SK-N-SH treated with all-trans-retinoic acid at 6 μM for 48 hours (cell line): Measurements from ENCODE around the gene ZFYVE28.

Experiments used
- ATAC-seq: fragments of 200-7000 bp; cut with Tn5 transposase; 3 replicates; pipeline ENCODE4 v1.9.1; 2020; ENCODE audit warnings: mild to moderate bottlenecking, moderate library complexity
- ARNTL ChIP-seq: fragments of 450-650 bp; formaldehyde crosslinking; IDR thresholded peaks from 2 replicates; pipeline ENCODE4 v1.5.0; 2020; ENCODE audit warnings: low read depth, mild to moderate bottlenecking, moderate library complexity, borderline replicate concordance
- BACH2 ChIP-seq: fragments of 250-450 bp; sonication (Bioruptor Pico); IDR thresholded peaks from 2 replicates; pipeline ENCODE4 v1.9.0; 2021; ENCODE audit warnings: mild to moderate bottlenecking, borderline replicate concordance
- CREB5 ChIP-seq: fragments of 250-450 bp; sonication (Bioruptor Pico); IDR thresholded peaks from 2 replicates; pipeline ENCODE4 v1.5.1; 2020; ENCODE audit warnings: low read depth, mild to moderate bottlenecking, moderate library complexity
- CSDC2 ChIP-seq: fragments of 250-450 bp; sonication (Bioruptor Pico); IDR thresholded peaks from 2 replicates; pipeline ENCODE4 v1.5.0; 2020; ENCODE audit warnings: mild to moderate bottlenecking, moderate library complexity
- CSRNP3 ChIP-seq: fragments of 250-450 bp; sonication (Bioruptor Pico); IDR thresholded peaks from 2 replicates; pipeline ENCODE4 v1.5.1; 2021; ENCODE audit warnings: mild to moderate bottlenecking, moderate library complexity
- ESRRG ChIP-seq: fragments of 250-450 bp; sonication (Bioruptor Pico); IDR thresholded peaks from 2 replicates; pipeline ENCODE4 v1.6.1; 2021; ENCODE audit warnings: mild to moderate bottlenecking
- GLIS3 ChIP-seq: fragments of 250-450 bp; sonication (Bioruptor Pico); IDR thresholded peaks from 2 replicates; pipeline ENCODE4 v1.5.0; 2020; ENCODE audit warnings: mild to moderate bottlenecking, moderate library complexity
- ISL1 ChIP-seq: fragments of 250-450 bp; sonication (Bioruptor Pico); IDR thresholded peaks from 2 replicates; pipeline ENCODE4 v2.1.2; 2022; ENCODE audit warnings: mild to moderate bottlenecking, moderate library complexity
- OSR1 ChIP-seq: fragments of 250-450 bp; sonication (Bioruptor Pico); IDR thresholded peaks from 2 replicates; pipeline ENCODE4 v1.8.0; 2022; ENCODE audit warnings: moderate library complexity, mild to moderate bottlenecking, inconsistent platforms
- PATZ1 ChIP-seq: fragments of 250-450 bp; sonication (Bioruptor Pico); IDR thresholded peaks from 2 replicates; pipeline ENCODE4 v1.8.0; 2020; ENCODE audit warnings: mild to moderate bottlenecking, moderate library complexity, borderline replicate concordance
- POU6F1 ChIP-seq: fragments of 250-450 bp; sonication (Bioruptor Pico); IDR thresholded peaks from 2 replicates; pipeline ENCODE4 v1.8.0; 2021; ENCODE audit warnings: low read depth, mild to moderate bottlenecking, moderate library complexity, borderline replicate concordance
- PPARA ChIP-seq: fragments of 250-450 bp; sonication (Bioruptor Pico); IDR thresholded peaks from 2 replicates; pipeline ENCODE4 v1.5.0; 2020; ENCODE audit warnings: mild to moderate bottlenecking, borderline replicate concordance
- RARB ChIP-seq: fragments of 250-450 bp; sonication (Bioruptor Pico); IDR thresholded peaks from 2 replicates; pipeline ENCODE4 v1.8.0; 2021; ENCODE audit warnings: mild to moderate bottlenecking, moderate library complexity
- TOX ChIP-seq: fragments of 250-450 bp; sonication (Bioruptor Pico); IDR thresholded peaks from 2 replicates; pipeline ENCODE4 v1.8.0; 2021; ENCODE audit warnings: mild to moderate bottlenecking, moderate library complexity, borderline replicate concordance
- TSHZ2 ChIP-seq: fragments of 250-450 bp; sonication (Bioruptor Pico); IDR thresholded peaks from 2 replicates; pipeline ENCODE4 v1.5.0; 2020; ENCODE audit warnings: mild to moderate bottlenecking, moderate library complexity
- ZFP3 ChIP-seq: fragments of 250-450 bp; sonication (Bioruptor Pico); IDR thresholded peaks from 2 replicates; pipeline ENCODE4 v1.5.0; 2020; ENCODE audit warnings: mild to moderate bottlenecking, moderate library complexity
- ZFP30 ChIP-seq: fragments of 450-650 bp; formaldehyde crosslinking; IDR thresholded peaks from 2 replicates; pipeline ENCODE4 v1.5.0; 2022; ENCODE audit warnings: mild to moderate bottlenecking, moderate library complexity
- ZNF565 ChIP-seq: fragments of 450-650 bp; formaldehyde crosslinking; conservative IDR thresholded peaks from 2 replicates; pipeline ENCODE4 v1.5.0; 2020; ENCODE audit warnings: low read depth, mild to moderate bottlenecking, moderate library complexity
- ZNF70 ChIP-seq: fragments of 450-650 bp; formaldehyde crosslinking; IDR thresholded peaks from 2 replicates; pipeline ENCODE4 v1.5.0; 2020; ENCODE audit warnings: mild to moderate bottlenecking, moderate library complexity
- ZNF8 ChIP-seq: fragments of 450-650 bp; formaldehyde crosslinking; IDR thresholded peaks from 2 replicates; pipeline ENCODE4 v1.5.0; 2020; ENCODE audit warnings: mild to moderate bottlenecking, moderate library complexity

ZFYVE28 gene

GRCh38 chr4:2442175-2442993 is 23.9 kb upstream of the ZFYVE28 start (continued):
- TF ChIP-seq ZNF8 (CRISPR knock-in tag): no peak

GRCh38 chr4:2441393-2442174 is 23.1 kb upstream of the ZFYVE28 start:
- TF ChIP-seq ZFP3 (CRISPR knock-in tag): no peak
- peak; percentile 94 for ATAC-seq

GRCh38 chr4:2438822-2439718 is 20.6 kb upstream of the ZFYVE28 start:
- no peak for ATAC-seq
- no peak for TF ChIP-seq ISL1 (CRISPR knock-in tag)
- no peak for TF ChIP-seq ZFP30 (CRISPR knock-in tag)
- TF ChIP-seq ARNTL (CRISPR knock-in tag): no peak
- TF ChIP-seq GLIS3 (CRISPR knock-in tag): no peak
- no peak for TF ChIP-seq POU6F1 (CRISPR knock-in tag)
- no peak for TF ChIP-seq PPARA (CRISPR knock-in tag)
- TF ChIP-seq TSHZ2 (CRISPR knock-in tag): no peak
- no peak for TF ChIP-seq ZNF8 (CRISPR knock-in tag)
- no peak for TF ChIP-seq ESRRG (CRISPR knock-in tag)
- TF ChIP-seq BACH2: no peak
- TF ChIP-seq CSRNP3 (CRISPR knock-in tag): no peak
- TF ChIP-seq TOX (CRISPR knock-in tag): no peak
- no peak for TF ChIP-seq RARB (CRISPR knock-in tag)
- no peak for TF ChIP-seq CSDC2 (CRISPR knock-in tag)
- no peak for TF ChIP-seq ZFP3 (CRISPR knock-in tag)
- no peak for TF ChIP-seq ZNF565 (CRISPR knock-in tag)
- TF ChIP-seq ZNF70 (CRISPR knock-in tag): no peak
- TF ChIP-seq CREB5: no peak
- TF ChIP-seq OSR1 (CRISPR knock-in tag): no peak
- TF ChIP-seq PATZ1 (CRISPR knock-in tag): no peak
